ENCODE results near the gene ZNF12.
"Not testable (repeated sequence)": the region's sequence is repeated elsewhere in the genome, so short reads cannot be mapped to it uniquely, and the experiment has no call there.

ZNF12 gene

DNA sequence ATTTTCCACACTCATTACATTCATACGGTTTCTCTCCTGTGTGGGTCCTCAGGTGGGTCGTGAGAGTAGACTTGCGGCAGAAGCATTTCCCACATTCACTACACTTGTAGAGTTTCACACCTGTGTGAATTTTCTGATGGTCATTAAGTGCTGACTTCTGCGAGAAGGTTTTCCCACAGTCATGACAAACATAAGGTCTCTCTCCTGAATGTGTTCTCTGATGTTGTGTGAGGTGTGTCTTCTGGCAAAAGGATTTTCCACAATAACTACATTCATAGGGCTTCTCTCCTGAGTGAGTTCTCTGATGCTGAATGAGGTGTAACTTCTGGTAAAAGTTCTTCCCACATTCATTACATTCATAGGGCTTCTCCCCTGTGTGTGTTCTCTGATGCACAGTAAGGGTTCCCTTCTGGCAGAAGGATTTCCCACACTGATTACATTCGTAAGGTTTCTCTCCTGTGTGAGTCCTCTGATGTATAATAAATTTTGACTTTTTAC is 15.1 kb downstream of the ZNF12 start:
- DNase-seq (ENCODE audit: low read depth), result no peak

DNA sequence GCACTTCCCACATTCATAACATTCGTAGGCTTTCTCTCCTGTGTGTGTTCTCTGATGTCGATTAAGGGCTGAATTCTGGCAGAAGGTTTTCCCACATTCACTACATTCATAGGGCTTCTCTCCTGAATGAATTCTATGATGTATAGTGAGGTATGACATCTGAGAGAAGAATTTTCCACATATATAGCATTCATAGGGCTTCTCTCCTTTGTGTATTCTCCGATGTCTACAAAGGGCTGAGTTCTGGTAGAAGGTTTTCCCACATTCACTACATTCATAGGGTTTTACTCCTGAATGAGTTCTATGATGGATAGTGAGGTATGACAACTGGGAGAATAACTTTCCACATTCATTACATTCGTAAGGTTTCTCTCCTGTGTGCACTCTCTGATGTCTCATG is 15.6 kb downstream of the ZNF12 start:
- no peak for DNase-seq (ENCODE audit: low read depth)

DNA sequence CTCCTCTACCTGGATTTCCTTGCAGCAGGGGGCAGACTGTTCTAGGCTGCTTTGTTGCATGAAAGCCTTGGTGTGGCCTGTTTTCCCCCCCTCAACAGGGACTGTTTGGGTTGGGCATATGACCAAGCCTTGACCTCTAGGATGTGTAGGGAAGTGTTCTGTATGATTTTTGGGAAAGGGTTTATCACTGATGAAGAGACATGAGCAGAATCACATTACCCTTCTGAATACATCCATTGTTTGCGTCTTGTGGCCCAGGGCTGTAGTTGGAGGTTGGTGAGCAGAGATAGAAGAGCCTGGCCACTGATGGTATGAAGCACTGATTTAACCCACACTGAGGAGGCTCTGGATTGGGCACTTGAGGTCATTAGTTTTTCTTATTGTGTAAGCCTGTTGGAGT is 26.6 kb downstream of the ZNF12 start:
- no peak for DNase-seq (ENCODE audit: low read depth)

DNA sequence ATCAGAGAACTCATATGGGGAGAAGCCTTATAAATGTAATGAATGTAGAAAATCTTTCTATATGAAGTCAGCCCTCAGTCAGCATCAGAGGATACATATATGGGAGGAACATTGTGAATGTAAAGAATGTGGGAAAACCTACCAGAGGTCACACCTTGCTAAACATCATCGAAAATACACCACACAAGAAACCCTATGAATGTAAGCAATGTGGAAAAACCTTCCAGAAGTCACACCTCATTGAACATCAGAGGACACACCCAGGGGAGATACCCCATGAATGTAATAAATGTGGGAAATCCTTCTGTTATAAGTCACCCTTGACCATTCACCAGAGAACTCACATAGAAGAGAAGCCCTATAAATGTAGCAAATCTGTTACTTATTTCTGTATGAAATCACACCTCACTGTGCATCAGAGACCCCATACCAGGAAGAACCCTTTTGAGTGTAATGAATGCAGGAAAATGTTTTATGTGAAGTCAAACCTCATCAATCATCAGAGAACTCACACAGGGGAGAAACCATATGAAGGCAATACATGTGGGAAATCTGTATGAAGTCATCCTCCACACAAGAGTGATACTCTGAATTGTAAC is 30.8 kb downstream of the ZNF12 start:
- no peak for DNase-seq (ENCODE audit: low read depth)

DNA sequence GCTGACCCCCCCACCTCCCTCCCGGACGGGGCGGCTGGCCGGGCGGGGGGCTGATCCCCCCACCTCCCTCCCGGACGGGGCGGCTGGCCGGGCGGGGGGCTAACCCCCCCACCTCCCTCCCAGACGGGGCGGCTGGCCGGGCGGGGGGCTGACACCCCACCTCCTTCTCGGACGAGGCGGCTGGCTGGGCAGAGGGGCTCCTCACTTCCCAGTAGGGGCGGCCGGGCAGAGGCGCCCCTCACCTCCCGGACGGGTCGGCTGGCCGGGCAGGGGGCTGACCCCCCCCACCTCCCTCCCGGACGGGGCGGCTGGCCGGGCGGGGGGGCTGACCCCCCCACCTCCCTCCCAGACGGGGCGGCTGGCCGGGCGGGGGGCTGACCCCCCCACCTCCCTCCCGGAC is 35.9 kb downstream of the ZNF12 start:
- DNase-seq (ENCODE audit: low read depth), result not testable (repeated sequence)

DNA sequence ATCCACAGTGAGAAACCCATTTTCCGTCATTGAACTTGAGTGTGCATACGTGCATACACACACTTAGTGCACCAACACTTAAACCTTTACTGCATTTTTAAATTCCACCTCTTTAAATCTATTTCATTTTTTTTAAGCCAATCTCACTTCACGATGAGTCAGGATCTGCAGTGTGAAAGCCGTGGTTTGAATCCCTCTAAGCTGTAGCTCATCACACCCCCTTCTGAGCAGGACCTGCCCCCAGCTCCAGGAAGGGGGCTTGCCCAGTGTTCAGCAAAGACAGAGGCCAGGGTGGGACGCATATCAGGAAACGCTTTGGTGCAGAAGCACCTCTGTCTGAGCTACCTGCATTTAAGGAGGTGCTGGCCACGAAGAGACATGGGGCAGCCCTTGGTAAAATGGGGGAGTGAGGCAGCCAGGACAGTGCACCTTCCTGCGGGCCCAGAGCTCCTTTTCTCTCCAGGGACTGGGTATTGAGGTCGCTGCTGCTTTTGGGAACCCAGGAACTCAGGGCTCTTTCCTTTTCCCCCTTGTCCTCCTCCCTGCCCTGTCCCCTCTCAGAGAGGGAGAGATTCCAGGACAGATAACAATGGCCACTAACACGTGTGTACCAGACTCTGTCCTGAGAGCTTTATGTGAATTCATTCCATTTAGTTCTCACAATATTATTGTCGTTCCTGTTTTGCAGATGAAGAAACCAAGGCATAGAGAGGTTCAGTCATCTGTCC is 48.0 kb downstream of the ZNF12 start:
- DNase-seq (ENCODE audit: low read depth), result no peak

DNA sequence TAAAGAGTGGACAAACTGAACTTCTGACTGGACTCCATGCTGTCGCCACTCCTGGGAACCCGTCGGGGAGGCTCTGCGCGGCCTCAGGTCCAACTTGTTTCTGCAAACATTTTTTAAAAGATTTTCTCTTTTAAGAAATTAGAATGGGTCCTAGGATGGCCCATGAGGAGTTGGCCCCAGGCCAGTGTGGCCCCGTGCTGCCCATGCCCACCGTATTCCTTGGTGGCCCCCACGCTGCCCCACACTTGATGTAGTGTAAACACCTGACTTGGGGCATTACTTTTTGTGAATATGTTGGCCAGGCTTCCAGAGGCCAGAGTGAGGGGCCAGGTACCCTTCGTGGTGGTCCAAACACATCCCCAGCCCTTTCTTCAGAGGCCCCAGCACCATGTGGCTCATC is 50.3 kb downstream of the ZNF12 start:
- no peak for DNase-seq (ENCODE audit: low read depth)

DNA sequence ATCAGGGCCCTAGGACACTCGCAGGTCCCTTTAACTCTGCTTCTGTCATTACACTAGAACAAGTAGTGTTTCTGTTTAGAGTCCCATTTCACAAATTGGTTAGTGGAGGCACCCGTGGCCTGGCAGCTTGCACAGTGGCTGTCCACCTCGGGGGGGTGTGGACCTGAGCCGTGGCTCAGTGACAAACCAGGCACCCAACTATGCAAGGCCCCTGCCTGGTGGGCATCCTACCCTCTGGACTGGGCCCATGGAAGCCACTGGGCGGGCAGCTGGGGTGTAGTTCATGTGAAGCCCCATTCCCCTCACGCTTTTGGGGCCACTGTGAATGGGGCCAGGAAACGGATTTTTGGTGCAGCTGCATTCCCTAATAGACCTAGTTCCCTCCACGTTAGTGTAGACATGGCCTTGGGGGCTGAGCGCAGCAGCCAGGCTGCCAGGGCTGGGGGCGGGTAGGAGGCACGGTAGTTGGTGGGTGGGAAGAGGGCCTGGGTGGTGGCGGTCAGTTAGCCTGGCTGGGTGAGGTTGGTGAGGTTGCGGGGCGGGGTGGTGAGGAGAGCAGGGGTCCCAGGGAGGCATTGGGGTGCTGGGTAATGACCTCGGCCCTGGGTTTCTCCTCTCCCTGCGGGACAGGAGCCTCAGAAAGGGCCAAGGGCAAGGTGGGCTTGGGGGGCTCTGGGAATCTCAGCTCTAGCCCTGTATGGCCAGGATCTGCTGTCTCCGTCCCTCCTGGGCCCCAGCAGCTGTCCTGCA is 50.9 kb downstream of the ZNF12 start:
- no peak for DNase-seq (ENCODE audit: low read depth)

DNA sequence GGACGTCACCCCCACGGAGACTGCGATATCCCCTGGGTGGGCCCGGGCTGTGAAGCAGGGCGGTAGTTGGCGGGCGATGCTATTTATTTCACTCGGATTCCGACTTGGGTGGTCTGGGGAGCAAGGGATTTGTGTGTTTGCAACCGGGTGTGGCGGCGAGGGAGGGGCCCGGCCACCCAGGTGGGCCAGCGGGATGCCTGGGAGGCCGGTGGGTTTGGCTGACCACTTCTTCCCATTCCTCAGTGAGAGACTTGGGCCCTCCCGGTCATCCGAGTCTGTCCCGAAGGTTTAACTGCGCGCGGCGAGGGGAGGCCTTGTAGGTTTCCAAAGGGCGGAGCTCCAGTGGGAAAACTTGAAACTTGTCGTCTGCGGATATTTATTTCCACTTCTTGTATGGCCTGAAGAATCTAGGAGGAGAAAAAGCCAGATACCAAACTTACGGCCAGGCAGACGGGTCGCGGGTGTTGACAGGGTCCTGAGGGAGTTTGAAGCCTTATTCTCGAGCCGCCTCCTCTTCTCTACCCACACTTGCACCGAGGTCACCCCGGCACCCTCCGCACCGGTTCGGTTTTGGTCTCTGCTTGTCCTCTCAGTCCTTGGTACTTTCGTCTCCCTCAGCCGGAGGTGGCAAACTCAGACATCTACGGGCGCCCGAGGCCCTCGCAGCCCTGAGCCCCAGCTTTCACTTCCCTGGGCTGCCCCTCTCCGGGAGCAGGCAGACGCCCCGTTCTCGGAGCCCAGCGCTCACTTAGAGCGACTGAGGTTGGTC is 51.7 kb downstream of the ZNF12 start:
- no peak for DNase-seq (ENCODE audit: low read depth)

DNA sequence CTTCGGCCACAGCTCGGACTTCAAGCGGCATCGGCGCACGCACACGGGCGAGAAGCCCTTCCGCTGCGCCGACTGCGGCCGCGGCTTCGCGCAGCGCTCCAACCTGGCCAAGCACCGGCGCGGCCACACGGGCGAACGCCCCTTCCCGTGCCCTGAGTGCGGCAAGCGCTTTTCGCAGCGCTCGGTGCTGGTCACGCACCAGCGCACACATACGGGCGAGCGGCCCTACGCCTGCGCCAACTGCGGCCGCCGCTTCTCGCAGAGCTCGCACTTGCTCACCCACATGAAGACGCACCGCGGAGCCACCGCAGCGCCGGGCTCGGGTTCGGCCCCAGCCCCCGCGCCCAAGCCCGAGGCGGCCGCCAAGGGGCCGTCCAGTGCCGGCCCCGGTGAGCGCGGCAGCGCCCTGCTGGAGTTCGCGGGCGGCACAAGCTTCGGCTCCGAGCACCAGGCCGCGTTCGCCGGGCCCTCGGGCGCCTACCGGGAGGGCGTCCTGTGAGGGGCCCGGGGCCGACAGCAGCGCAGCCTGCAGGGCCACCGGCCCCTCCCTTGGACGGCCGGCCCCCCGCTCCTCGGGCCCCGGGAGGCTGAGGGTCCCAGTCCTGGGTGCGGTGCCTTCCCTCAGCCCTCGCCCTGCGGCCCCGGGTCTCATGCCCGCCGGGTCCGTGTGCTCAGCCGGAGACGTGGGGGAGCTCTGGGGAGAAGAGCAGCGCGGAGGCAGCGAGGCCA is 52.5 kb downstream of the ZNF12 start:
- no peak for DNase-seq (ENCODE audit: low read depth)

DNA sequence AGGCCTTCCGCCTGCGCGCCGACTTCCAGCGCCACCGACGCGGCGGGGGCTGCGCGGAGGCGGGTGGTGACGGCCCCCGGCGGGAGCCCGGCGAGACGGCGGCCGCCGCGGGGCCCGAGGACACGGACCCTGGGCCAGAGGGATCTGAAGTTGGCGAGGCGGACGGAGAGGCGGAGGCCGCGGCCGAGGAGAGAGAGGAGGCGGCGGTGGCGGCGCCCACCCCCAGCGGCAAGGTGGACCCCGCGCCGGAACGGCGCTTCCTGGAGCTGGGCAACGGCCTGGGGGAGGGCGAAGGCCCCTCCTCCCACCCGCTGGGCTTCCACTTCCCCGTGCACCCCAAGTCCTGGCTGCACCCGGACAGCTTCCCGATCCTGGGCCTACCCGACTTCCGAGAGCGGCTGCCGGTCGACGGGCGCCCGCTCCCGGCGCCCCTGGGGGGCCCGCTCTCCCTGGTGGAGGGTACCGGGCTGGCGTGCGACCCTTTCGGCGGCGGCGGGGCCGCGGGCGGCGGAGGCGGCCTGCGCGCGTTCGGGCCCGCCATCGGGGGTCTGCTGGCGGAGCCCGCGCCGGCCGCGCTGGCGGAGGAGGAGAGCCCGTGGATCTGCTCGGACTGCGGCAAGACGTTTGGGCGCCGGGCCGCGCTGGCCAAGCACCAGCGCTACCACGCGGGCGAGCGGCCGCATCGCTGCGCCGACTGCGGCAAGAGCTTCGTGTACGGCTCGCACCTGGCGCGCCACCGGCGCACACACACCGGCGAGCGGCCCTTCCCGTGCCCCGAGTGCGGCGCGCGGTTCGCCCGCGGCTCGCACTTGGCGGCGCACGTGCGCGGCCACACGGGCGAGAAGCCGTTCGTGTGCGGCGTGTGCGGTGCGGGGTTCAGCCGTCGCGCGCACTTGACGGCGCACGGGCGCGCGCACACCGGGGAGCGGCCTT is 53.4 kb downstream of the ZNF12 start:
- DNase-seq (ENCODE audit: low read depth), result no peak

DNA sequence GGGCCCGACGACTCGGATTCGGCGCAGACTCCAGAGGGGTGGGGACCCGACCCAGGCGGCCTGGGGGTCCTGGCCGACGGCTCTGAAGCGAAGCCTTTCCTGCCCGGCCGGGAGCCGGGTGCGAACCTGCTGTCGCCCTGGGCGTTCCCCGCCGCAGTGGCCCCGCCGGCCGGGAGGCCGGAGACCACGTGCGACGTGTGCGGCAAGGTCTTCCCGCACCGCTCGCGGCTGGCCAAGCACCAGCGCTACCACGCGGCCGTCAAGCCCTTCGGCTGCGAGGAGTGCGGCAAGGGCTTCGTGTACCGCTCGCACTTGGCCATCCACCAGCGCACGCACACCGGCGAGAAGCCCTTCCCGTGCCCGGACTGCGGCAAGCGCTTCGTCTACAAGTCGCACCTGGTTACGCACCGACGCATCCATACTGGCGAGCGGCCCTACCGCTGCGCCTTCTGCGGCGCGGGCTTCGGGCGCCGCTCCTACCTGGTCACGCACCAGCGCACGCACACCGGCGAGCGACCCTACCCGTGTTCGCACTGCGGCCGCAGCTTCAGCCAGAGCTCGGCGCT is 54.2 kb downstream of the ZNF12 start:
- DNase-seq (ENCODE audit: low read depth), result no peak

DNA sequence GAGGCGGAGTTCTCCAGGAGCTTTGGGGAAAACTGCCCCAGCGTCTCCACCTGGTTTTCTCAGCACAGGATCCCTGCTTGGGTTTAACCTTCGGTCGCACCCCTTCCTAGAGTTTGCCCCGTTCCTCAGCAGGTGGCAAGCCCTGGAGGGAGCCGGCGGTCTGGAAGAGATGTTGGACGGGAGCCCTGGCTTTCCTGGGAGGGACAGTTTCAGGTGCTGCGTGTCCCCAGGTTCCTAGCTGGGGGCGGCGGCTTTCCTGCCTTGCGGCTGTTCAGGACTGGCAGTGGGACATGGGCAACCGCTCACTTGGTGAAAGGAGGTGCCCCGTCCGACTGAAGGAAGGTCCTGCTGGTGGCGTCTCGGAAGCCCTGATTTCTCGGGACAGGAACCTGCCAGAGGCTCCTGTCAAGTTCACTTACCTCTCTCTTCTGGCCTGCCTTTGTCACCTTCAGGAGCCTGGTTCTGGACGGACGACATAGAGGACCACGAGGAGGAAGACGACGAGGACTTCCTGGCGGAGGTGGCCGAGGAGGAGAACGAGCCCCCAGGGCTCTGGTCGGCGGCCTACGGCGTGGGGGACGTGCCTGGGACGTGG is 54.8 kb downstream of the ZNF12 start:
- DNase-seq (ENCODE audit: low read depth), result no peak

DNA sequence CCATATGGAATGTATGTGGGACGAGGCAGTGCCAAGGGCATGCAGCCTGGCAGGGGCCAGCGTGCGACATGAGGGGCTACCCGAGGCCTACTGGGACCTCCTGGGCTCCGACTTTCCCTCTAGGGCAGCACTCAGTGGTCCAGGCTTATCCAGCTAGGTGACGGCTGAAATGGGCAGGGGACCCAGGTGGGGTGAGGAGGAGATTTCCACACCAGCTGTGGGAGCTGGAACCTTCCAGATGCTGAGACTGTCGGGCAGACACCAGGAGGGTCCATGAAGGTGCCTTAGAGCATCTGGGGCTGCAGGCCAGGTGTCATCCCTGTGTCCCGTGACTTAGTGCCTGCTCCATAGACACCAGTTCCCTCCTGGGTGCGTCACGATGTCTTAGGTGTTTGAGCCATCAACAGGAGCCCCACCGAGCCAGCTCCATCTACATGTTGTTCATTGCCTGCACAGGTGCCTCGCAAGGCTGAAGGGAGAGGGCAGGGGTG is 56.2 kb downstream of the ZNF12 start:
- no peak for DNase-seq (ENCODE audit: low read depth)

DNA sequence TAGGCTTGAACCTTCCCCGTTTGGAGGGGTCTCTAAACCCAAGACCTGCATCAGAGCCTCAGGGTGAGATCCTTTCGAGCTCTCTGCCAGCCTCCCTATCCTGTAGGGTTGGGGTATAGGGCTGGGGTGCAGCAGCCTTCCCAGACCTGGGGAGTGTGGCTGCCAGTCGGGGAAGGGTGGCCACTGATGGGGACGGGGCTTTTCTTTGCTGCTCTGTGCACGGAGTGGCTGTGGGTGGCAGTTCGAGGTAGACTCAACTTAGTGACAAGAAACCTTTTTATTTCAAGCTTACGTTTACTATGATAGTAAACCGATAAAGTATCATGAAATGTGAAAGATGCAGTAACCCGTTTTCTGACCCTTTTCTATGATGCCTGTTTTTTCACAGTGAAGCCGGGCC is 56.7 kb downstream of the ZNF12 start:
- DNase-seq (ENCODE audit: low read depth), result no peak

DNA sequence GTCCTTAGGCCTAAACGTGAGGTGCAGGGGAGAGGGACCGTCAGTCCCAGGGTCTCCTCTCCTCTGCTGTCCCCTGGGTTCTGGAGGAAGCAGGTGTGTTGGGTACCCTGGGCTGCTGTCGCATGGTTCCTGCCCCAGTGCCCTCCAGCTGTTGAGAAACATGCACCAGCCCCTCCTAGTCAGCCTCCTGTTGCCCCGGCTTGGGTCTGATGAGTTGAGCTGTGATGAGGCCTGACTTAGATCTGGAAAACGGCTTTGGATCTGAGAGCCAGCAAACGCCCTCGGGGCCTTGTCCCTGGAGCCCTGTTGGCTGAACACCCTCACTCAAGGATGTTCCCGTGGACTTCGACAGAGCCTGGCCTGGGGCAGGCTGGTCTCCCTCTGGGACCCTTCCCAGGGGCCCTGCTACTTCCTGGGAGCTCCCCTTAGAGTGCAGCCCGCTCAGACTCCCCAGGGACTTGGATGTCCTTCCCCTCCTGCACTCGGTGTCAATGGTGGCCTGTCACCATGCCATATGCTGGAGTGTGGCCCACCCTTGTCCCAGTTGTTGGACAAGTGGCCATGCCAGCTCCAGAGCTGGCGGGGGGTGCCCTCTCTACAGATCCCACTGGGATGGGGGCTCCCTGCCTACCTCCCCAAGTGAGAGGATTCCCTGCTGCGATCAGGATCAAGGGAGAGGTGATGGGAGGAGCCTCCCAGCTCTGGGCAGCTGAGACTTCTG is 57.3 kb downstream of the ZNF12 start:
- no peak for DNase-seq (ENCODE audit: low read depth)

DNA sequence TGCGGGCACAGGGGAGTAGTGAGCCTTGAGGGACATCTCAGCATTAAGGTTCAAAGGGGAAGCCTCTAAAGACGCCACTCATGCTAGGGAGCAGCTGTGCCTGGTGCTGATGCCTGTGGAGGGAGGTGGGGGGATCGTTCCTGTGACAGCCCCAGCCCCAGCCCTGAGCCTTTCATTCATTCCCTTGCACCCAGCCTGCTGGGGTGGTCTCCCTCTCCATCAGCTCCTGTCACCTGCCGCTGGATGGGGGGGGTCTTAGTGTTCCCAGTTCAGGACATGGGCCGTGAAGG is 58.0 kb downstream of the ZNF12 start:
- DNase-seq (ENCODE audit: low read depth), result no peak

DNA sequence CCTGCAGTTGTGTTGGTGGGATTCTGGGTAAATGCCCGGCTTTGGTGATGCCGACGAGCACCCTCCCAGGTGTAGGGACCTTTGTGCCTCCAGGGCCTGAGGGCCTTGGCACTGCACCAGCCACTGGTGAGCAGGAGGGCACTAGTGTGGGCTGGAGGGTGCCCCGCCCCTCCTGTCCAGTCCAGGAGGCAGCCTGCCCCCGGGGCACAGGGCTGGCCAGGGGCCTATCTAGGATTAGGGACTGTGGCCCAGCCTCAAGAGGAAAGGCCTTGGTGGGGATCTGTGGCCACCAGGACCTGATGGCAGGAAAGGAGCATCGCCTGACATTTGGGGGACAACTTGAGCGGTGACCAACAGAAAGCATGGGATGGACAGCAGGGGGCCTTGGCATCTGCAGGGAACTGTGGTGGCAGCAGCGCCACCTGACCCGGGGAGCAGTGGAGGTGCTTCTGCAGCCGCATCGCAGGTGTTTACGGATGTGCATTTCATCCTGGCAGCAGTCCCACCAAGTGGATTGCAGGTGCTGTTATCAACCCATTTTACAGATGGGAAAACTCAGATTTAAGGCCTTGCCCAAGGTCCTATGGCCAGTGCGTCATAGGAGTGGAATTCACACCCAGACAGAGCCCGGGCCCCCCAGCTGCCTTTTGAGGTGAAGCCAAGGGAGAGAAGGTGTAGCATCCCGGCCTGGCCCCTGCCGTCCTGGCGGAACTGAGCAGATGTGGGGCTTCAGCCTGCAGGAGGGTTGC is 58.5 kb downstream of the ZNF12 start:
- no peak for DNase-seq (ENCODE audit: low read depth)

DNA sequence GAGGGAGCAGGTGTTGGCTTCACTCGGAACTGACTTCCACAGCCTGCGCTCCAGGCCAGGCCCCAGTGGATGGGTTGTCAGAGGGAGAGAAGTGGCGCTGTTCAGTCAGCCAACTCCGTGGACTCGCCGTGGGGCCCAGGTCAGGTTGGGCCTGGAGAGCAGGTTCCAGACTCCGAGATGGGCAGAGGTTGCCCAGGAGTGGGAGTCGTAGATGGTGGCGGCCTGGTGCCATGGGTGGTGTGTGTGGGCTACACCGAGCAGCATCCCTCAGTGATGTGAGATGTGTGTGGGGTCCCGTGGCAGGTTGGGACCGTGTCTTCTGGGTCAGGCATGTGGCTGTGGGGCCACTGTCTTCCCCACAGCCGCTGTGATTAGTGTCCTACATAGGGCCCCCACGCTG is 59.2 kb downstream of the ZNF12 start:
- no peak for DNase-seq (ENCODE audit: low read depth)
